ENCODE measurements around the gene FANCE. TPM values are rescaled to one million over a fixed set of nuclear protein-coding genes. Genes with fewer than 3 reads are reported as not detected.

The FANCE gene
- total and polyA plus RNA-seq, 2 experiments from 2014 or later: 5.4 to 25.5 TPM

DNA sequence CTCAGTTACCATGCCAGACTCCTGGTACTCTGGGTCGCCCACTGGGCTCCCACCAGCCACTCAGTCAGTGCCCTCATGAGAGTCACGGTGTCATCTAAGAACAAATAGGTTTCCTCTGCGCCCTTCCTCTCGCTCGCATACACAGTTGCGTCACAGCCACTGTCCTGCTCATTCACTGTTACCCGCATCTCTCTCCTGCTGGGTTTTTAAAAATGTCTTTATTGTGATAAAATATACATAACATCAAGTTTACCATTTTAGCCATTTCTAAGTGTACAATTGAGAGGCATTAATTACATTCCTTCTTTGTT, 40.8 kb downstream of the FANCE start:
- no peaks in the 10 kb centered on the region; the same call in 2 of the 3 replicates for H3K36me3 Mint-ChIP-seq (ENCODE audit: low read depth)
- peak overlapping the region; percentile 40; the same call in 1 of the 2 replicates for H3K4me3 ChIP-seq
- H3K27ac ChIP-seq (ENCODE audit: low read depth): no peak overlapping the region
- H3K4me2 ChIP-seq: peak overlapping the region; percentile 98
- no peaks in the 10 kb centered on the region for H3K27me3 ChIP-seq (ENCODE audit: insufficient read depth)
- H3K9me2 ChIP-seq (ENCODE audit: insufficient read depth): no peaks in the 10 kb centered on the region
- TF ChIP-seq, protein P1, sequence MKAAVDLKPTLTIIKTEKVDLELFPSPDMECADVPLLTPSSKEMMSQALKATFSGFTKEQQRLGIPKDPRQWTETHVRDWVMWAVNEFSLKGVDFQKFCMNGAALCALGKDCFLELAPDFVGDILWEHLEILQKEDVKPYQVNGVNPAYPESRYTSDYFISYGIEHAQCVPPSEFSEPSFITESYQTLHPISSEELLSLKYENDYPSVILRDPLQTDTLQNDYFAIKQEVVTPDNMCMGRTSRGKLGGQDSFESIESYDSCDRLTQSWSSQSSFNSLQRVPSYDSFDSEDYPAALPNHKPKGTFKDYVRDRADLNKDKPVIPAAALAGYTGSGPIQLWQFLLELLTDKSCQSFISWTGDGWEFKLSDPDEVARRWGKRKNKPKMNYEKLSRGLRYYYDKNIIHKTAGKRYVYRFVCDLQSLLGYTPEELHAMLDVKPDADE (IDR thresholded peaks at IDR 0.05): no peak
- TF ChIP-seq STAT1 (IDR thresholded peaks at IDR 0.05; ENCODE audit: unreplicated experiment): no peak
- no peak for TF ChIP-seq ZNF331 (CRISPR knock-in tag; IDR thresholded peaks at IDR 0.05; ENCODE audit: low read depth)
- TF ChIP-seq, protein P2, sequence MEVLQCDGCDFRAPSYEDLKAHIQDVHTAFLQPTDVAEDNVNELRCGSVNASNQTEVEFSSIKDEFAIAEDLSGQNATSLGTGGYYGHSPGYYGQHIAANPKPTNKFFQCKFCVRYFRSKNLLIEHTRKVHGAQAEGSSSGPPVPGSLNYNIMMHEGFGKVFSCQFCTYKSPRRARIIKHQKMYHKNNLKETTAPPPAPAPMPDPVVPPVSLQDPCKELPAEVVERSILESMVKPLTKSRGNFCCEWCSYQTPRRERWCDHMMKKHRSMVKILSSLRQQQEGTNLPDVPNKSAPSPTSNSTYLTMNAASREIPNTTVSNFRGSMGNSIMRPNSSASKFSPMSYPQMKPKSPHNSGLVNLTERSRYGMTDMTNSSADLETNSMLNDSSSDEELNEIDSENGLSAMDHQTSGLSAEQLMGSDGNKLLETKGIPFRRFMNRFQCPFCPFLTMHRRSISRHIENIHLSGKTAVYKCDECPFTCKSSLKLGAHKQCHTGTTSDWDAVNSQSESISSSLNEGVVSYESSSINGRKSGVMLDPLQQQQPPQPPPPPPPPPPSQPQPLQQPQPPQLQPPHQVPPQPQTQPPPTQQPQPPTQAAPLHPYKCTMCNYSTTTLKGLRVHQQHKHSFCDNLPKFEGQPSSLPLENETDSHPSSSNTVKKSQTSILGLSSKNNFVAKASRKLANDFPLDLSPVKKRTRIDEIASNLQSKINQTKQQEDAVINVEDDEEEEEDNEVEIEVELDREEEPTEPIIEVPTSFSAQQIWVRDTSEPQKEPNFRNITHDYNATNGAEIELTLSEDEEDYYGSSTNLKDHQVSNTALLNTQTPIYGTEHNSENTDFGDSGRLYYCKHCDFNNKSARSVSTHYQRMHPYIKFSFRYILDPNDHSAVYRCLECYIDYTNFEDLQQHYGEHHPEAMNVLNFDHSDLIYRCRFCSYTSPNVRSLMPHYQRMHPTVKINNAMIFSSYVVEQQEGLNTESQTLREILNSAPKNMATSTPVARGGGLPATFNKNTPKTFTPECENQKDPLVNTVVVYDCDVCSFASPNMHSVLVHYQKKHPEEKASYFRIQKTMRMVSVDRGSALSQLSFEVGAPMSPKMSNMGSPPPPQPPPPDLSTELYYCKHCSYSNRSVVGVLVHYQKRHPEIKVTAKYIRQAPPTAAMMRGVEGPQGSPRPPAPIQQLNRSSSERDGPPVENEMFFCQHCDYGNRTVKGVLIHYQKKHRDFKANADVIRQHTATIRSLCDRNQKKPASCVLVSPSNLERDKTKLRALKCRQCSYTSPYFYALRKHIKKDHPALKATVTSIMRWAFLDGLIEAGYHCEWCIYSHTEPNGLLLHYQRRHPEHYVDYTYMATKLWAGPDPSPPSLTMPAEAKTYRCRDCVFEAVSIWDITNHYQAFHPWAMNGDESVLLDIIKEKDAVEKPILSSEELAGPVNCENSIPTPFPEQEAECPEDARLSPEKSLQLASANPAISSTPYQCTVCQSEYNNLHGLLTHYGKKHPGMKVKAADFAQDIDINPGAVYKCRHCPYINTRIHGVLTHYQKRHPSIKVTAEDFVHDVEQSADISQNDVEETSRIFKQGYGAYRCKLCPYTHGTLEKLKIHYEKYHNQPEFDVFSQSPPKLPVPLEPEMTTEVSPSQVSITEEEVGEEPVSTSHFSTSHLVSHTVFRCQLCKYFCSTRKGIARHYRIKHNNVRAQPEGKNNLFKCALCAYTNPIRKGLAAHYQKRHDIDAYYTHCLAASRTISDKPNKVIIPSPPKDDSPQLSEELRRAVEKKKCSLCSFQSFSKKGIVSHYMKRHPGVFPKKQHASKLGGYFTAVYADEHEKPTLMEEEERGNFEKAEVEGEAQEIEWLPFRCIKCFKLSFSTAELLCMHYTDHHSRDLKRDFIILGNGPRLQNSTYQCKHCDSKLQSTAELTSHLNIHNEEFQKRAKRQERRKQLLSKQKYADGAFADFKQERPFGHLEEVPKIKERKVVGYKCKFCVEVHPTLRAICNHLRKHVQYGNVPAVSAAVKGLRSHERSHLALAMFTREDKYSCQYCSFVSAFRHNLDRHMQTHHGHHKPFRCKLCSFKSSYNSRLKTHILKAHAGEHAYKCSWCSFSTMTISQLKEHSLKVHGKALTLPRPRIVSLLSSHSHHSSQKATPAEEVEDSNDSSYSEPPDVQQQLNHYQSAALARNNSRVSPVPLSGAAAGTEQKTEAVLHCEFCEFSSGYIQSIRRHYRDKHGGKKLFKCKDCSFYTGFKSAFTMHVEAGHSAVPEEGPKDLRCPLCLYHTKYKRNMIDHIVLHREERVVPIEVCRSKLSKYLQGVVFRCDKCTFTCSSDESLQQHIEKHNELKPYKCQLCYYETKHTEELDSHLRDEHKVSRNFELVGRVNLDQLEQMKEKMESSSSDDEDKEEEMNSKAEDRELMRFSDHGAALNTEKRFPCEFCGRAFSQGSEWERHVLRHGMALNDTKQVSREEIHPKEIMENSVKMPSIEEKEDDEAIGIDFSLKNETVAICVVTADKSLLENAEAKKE (CRISPR knock-in tag; IDR thresholded peaks at IDR 0.05): no peak
- TF ChIP-seq EZH2phosphoT487 (IDR thresholded peaks at IDR 0.05; ENCODE audit: unreplicated experiment): no peak
- TF ChIP-seq POLR2AphosphoS5 (IDR thresholded peaks at IDR 0.05; ENCODE audit: low read depth): no peak
- TF ChIP-seq, protein P3, sequence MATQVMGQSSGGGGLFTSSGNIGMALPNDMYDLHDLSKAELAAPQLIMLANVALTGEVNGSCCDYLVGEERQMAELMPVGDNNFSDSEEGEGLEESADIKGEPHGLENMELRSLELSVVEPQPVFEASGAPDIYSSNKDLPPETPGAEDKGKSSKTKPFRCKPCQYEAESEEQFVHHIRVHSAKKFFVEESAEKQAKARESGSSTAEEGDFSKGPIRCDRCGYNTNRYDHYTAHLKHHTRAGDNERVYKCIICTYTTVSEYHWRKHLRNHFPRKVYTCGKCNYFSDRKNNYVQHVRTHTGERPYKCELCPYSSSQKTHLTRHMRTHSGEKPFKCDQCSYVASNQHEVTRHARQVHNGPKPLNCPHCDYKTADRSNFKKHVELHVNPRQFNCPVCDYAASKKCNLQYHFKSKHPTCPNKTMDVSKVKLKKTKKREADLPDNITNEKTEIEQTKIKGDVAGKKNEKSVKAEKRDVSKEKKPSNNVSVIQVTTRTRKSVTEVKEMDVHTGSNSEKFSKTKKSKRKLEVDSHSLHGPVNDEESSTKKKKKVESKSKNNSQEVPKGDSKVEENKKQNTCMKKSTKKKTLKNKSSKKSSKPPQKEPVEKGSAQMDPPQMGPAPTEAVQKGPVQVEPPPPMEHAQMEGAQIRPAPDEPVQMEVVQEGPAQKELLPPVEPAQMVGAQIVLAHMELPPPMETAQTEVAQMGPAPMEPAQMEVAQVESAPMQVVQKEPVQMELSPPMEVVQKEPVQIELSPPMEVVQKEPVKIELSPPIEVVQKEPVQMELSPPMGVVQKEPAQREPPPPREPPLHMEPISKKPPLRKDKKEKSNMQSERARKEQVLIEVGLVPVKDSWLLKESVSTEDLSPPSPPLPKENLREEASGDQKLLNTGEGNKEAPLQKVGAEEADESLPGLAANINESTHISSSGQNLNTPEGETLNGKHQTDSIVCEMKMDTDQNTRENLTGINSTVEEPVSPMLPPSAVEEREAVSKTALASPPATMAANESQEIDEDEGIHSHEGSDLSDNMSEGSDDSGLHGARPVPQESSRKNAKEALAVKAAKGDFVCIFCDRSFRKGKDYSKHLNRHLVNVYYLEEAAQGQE (IDR thresholded peaks at IDR 0.05; ENCODE audit: unreplicated experiment): no peak
- no peak for TF ChIP-seq CREB1 (CRISPR knock-in tag; IDR thresholded peaks at IDR 0.05; ENCODE audit: low read depth)
- TF ChIP-seq ZNF114 (CRISPR knock-in tag; IDR thresholded peaks at IDR 0.05): no peak
- TF ChIP-seq NANOG (IDR thresholded peaks at IDR 0.05; ENCODE audit: borderline replicate concordance): no peak
- no peak for TF ChIP-seq JUNB (IDR thresholded peaks at IDR 0.05; ENCODE audit: unreplicated experiment)
- no peak for TF ChIP-seq EZH2 (IDR thresholded peaks at IDR 0.05; ENCODE audit: low read depth, unreplicated experiment)
- TF ChIP-seq, protein P4, sequence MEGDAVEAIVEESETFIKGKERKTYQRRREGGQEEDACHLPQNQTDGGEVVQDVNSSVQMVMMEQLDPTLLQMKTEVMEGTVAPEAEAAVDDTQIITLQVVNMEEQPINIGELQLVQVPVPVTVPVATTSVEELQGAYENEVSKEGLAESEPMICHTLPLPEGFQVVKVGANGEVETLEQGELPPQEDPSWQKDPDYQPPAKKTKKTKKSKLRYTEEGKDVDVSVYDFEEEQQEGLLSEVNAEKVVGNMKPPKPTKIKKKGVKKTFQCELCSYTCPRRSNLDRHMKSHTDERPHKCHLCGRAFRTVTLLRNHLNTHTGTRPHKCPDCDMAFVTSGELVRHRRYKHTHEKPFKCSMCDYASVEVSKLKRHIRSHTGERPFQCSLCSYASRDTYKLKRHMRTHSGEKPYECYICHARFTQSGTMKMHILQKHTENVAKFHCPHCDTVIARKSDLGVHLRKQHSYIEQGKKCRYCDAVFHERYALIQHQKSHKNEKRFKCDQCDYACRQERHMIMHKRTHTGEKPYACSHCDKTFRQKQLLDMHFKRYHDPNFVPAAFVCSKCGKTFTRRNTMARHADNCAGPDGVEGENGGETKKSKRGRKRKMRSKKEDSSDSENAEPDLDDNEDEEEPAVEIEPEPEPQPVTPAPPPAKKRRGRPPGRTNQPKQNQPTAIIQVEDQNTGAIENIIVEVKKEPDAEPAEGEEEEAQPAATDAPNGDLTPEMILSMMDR (conservative IDR thresholded peaks at IDR 0.05; ENCODE audit: low read depth in 2 of 2): no peak
- no peaks in the 10 kb centered on the region for H3K36me3 ChIP-seq (ENCODE audit: insufficient read depth)
- DNase-seq (ENCODE audit: low spot score) (no peak), ATAC-seq (no peak)
- no peaks in the 10 kb centered on the region for H3K9me3 Mint-ChIP-seq
- H3K79me2 ChIP-seq (replicated peaks; ENCODE audit: insufficient read depth): peaks cover 66% of the 10 kb centered on the region
- H3K4me1 ChIP-seq (ENCODE audit: insufficient read depth): peaks cover 80% of the 10 kb centered on the region
- H3K27me3 Mint-ChIP-seq (ENCODE audit: insufficient read depth, low read depth, poor library complexity): peaks cover 41% of the 10 kb centered on the region
- H3K4me1 Mint-ChIP-seq: peaks cover 63% of the 10 kb centered on the region
- H3F3A ChIP-seq (replicated peaks; ENCODE audit: low read depth): peaks cover 17% of the 10 kb centered on the region; the same call in 1 of the 2 replicates
- H3K4me3 Mint-ChIP-seq: peak overlapping the region; percentile 36
- 0 out of 2 replicates have a peak overlapping the region, but pooled peaks have one; percentile 48 for H3K27ac Mint-ChIP-seq
- H4K20me1 ChIP-seq (replicated peaks; ENCODE audit: insufficient read depth): peaks cover 11% of the 10 kb centered on the region; the same call in 1 of the 2 replicates
- no peak overlapping the region for H2AFZ ChIP-seq
